ENCODE data around the gene CFLAR.
A peak's percentile ranks its signal among the peaks of the same experiment; 100 is the strongest.

The CFLAR gene

DNA sequence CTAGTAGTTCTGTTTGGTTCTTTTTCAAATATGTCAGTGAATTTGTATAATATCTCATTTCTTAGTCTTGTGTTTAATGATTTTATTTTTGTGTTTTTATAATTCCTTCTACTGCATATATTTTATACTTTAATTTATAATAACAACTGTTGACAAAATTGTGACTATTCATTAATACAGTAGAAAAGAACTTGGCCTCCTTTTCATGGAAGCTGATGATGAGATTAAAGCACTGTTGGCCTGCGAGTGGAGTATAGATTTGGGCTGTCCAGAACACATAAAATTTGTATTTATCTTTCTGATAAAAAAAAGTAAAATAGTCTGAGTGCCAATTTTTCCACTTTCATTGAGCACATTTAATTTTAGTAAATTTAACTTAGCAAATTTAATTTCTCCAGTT, 12.1 kb downstream of the CFLAR start:
- H3K4me3 ChIP-seq (ENCODE audit: low read length): no peak overlapping the region
- TF ChIP-seq, protein P1, sequence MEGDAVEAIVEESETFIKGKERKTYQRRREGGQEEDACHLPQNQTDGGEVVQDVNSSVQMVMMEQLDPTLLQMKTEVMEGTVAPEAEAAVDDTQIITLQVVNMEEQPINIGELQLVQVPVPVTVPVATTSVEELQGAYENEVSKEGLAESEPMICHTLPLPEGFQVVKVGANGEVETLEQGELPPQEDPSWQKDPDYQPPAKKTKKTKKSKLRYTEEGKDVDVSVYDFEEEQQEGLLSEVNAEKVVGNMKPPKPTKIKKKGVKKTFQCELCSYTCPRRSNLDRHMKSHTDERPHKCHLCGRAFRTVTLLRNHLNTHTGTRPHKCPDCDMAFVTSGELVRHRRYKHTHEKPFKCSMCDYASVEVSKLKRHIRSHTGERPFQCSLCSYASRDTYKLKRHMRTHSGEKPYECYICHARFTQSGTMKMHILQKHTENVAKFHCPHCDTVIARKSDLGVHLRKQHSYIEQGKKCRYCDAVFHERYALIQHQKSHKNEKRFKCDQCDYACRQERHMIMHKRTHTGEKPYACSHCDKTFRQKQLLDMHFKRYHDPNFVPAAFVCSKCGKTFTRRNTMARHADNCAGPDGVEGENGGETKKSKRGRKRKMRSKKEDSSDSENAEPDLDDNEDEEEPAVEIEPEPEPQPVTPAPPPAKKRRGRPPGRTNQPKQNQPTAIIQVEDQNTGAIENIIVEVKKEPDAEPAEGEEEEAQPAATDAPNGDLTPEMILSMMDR (conservative IDR thresholded peaks at IDR 0.05; ENCODE audit: low read length): no peak
- DNase-seq (ENCODE audit: low read depth): no peak

DNA sequence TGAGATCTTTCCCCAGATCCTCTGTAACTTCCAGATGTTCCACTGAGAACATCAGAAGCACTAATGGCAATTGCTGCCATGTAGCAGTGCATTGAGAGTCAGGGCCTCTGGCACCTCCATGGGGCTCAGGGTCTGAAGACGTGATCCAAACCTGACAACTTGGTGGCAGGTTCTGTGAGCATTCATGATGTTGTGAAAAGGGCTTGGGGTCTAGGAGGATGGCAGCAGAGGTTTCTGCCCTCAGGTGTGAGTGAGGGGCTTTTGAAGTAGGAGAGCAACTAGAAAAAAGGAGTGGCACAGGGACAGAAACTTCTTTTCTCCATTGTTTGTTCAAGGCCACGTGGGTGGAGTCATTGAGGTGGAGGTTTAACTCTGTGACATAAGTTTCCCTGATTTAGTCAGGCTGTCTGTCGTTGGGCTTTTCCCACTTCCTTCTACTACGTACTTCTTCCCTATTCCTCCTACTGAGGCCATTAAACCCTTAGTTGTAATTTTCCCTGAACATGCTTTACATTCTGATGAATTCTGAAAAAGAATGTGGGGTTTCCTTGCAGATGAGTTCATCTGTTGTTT, 13.1 kb downstream of the CFLAR start:
- peak overlapping the region; percentile 26 for H3K4me3 ChIP-seq (ENCODE audit: low read length)
- DNase-seq (ENCODE audit: low read depth): peak; percentile 84
- TF ChIP-seq, protein P1 (conservative IDR thresholded peaks at IDR 0.05; ENCODE audit: low read length): no peak

DNA sequence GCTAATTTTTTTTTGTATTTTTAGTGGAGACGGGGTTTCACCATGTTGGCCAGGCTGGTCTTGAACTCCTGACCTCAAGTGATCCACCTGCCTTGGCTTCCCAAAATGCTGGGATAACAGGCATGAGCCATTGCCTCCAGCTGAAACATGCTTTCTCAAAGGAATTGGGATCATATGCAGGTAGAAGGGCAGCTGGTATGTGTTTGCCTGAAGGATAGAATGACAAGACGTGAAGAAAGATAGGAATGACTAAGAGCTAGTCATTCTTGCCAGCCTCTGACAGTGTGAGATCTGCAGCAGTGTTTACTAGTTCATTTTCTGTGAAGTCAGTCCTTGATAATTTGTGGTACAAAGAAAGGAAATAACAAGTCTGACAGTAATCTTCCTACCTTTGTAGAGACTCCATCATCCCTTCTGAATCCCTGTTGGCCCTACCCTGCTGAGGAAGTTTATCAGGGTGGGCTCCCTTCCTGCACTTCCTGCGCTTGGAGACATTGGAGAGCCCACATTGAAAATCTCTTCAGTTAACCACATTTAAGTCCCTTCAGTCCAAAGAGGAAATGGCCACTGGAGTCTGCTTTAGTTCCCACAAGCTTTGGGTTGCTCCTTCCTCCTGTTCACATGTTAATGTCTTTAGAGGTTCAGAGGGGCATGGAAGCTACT, 14.7 kb downstream of the CFLAR start:
- TF ChIP-seq, protein P1 (conservative IDR thresholded peaks at IDR 0.05; ENCODE audit: low read length): no peak
- H3K4me3 ChIP-seq (ENCODE audit: low read length): no peak overlapping the region
- peak; percentile 76 for DNase-seq (ENCODE audit: low read depth)

DNA sequence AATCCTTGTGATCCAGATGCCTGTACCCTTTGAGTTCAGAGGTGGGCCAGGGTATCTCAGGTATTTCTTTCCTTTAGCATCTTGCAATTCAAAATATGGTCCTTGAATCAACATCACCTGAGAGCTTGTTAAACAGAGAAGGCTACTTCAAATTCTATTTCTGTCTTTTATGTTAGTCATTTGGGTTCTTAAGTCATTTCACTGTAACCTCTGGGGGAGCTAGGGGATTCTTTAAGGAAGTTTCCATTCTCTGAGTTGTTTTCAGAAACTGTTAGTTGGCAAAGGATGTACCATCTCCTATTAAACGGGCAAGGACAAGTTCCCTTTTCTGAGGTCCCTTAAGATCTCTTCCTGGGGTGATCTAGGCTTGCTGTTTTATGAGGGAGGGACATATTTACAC, 16.6 kb downstream of the CFLAR start:
- TF ChIP-seq, protein P1 (conservative IDR thresholded peaks at IDR 0.05; ENCODE audit: low read length): no peak

DNA sequence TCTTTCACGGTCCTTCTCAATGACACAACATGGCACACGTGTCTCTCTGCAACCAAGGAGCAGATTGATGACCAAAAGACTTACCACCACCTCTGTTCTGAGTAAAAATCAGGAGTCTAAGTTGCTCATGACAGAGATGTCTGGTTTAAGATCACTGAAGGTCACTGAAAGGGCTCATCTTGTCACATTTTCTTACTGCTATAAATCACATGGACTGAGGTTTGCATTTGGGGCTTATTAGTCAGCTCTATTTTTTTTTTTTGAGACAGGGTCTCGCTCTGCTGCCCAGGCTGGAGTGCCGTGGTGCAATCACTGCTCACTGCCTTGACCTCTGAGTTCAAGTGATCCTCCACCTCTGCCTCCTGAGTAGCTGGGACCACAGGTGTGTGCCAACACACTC, 19.4 kb downstream of the CFLAR start:
- H3K4me3 ChIP-seq (ENCODE audit: low read length): no peak overlapping the region
- DNase-seq (ENCODE audit: low read depth): no peak
- TF ChIP-seq, protein P1 (conservative IDR thresholded peaks at IDR 0.05; ENCODE audit: low read length): no peak

More for the DNA sequence above, 16.6 kb downstream of the CFLAR start:
- no peak for DNase-seq (ENCODE audit: low read depth)
- H3K4me3 ChIP-seq (ENCODE audit: low read length): no peak overlapping the region

DNA sequence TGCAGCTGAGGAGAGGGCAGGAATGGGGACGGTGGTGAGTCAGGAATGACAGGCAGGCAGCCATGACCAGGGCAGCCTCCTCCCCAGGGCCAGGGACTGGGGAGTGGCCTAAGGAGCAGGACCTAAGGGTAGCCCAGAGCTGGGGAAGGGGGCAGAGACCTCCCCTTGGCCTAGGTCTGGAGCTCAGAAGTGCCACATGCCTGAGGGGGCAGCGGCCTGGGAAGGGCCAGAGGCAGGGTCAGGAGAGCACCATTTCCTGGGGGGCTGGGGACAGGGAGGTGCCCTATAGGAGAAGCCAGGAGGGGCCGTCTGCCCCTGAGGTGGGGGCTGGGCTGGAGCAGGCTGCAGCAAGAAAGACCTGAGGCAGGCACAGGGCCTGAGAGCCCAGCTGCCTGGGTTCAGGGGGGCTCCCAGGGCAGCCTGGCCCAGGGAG, 20.9 kb downstream of the CFLAR start:
- TF ChIP-seq, protein P1 (conservative IDR thresholded peaks at IDR 0.05; ENCODE audit: low read length): no peak
- no peak for DNase-seq (ENCODE audit: low read depth)
- no peak overlapping the region for H3K4me3 ChIP-seq (ENCODE audit: low read length)

Data from AG10803 (cell line).